Activated CD4-positive, alpha-beta T cell treated with anti-CD3 and anti-CD28 coated beads, Interleukin-2, amount 50 U/mL, for 4 hours (primary cell): ENCODE data around the gene ZEB2.

Source experiments
- DNase-seq, 2 experiments: peaks; one replicate each; pipeline ENCODE4 v3.0.0-alpha.2; 2020

ZEB2 gene

GRCh38 chr2:144446136-144446535, 73.8 kb downstream of the ZEB2 start:
- DNase-seq = no peak

GRCh38 chr2:144445196-144445595, 74.7 kb downstream of the ZEB2 start:
- no peak for DNase-seq

GRCh38 chr2:144443837-144444817, 75.8 kb downstream of the ZEB2 start:
- no peak for DNase-seq

GRCh38 chr2:144441711-144442141, 78.2 kb downstream of the ZEB2 start:
- DNase-seq = no peak

GRCh38 chr2:144439993-144440392, 79.9 kb downstream of the ZEB2 start:
- DNase-seq = no peak

GRCh38 chr2:144438801-144439631, 80.9 kb downstream of the ZEB2 start:
- no peak for DNase-seq

- DNase-seq = no peak
Observed at GRCh38 chr2:144437636-144438035, 82.3 kb downstream of the ZEB2 start.

- no peak for DNase-seq
Observed at GRCh38 chr2:144434425-144435222, 85.3 kb downstream of the ZEB2 start.

- DNase-seq = no peak
Observed at GRCh38 chr2:144432921-144433320, 87.0 kb downstream of the ZEB2 start.

GRCh38 chr2:144431998-144432397, 87.9 kb downstream of the ZEB2 start:
- DNase-seq = no peak

- no peak for DNase-seq
Observed at GRCh38 chr2:144431392-144431783, 88.5 kb downstream of the ZEB2 start.

- DNase-seq = no peak
Observed at GRCh38 chr2:144430722-144431391, 89.1 kb downstream of the ZEB2 start.

GRCh38 chr2:144429396-144430112, 90.4 kb downstream of the ZEB2 start:
- no peak for DNase-seq

- no peak for DNase-seq
Observed at GRCh38 chr2:144426981-144427479, 92.9 kb downstream of the ZEB2 start.

- DNase-seq = no peak
Observed at GRCh38 chr2:144426355-144426754, 93.6 kb downstream of the ZEB2 start.

GRCh38 chr2:144424559-144425240, 95.2 kb downstream of the ZEB2 start:
- no peak for DNase-seq

GRCh38 chr2:144421606-144422510, 98.1 kb downstream of the ZEB2 start:
- no peak for DNase-seq

GRCh38 chr2:144419218-144419617, 100.7 kb downstream of the ZEB2 start:
- no peak for DNase-seq

GRCh38 chr2:144415386-144415785, 104.5 kb downstream of the ZEB2 start:
- DNase-seq = no peak
